ENCODE data around the gene FOXN4.

DNA sequence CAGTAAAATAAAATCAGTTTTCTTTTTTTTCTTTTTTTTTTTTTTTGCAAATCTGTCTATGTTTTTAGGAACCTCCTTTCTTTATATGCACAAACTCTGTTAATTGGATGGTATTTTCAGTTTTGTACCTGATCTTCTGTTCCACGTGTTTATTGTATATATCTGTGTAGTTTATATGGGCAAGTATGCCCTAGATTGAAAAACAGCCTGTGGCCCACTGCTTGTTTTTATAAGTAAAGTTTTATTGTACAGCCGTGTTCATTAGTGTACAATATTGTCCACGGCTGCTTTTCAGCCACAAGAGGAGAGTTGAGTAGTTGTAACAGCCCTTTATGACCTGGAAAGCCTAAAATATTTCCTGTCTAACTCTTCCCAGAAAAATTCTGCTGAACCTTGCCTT, 19.9 kb upstream of the FOXN4 start:
- TF ChIP-seq EZH2 (IDR thresholded peaks at IDR 0.05; ENCODE audit: insufficient read depth, poor library complexity, severe bottlenecking), result no peak
- TF ChIP-seq EZH2phosphoT487 (IDR thresholded peaks at IDR 0.05; ENCODE audit: insufficient read depth, low read depth), result no peak

All from GM23248 (cell line).